HepG2 (cell line): ENCODE results near the gene TANGO2. TPM values are rescaled to one million over a fixed set of nuclear protein-coding genes. Genes with fewer than 3 reads are reported as not detected.

Experiments used
- microRNA counts: library from miRNA; unstranded; fragments of <30 nt; microRNA quantifications from one replicate; lab custom pipeline; 2015
- microRNA-seq: library from miRNA; unstranded; fragments of <30 nt; microRNA quantifications from one replicate; pipeline ENCODE4, GENCODE V29; 2020
- polyA plus RNA-seq, 8 experiments: library from polyadenylated mRNA; depleted of rRNA in 3 of 8; stranded (reverse) in 7 of 8; unstranded in 1 of 8; fragments of >200 nt; fragmentation: Illumina TruSeq in 4 of 8; extraction: Trizol in 4 of 8; gene quantifications; 2 replicates each; pipeline versions ENCODE4 v1.2.1 to v1.2.3, GENCODE V29; 2011 to 2016; ENCODE audit warnings: low read depth in 4 of 8, missing spikeins in 1 of 8, mixed read lengths in 1 of 8; ENCODE audit not compliant: insufficient read depth in 1 of 8
- small RNA-seq, 3 experiments: library from RNA; depleted of rRNA; stranded (forward); fragments of <200 nt; gene quantifications; one replicate each; pipeline ENCODE3, GENCODE V24; 2012; ENCODE audit warnings: low read depth in 2 of 3, low replicate concordance in 1 of 3; ENCODE audit not compliant: insufficient read length in 3 of 3, insufficient read depth in 2 of 3
- total RNA-seq, 5 experiments: library from RNA; depleted of rRNA; stranded (reverse); fragments of >200 nt; fragmentation: Illumina TruSeq; extraction: Trizol; gene quantifications; 2 replicates each; pipeline ENCODE4 v1.2.3, GENCODE V29; 2016; ENCODE audit warnings: low read depth in 1 of 5

TANGO2 gene
- total and polyA plus RNA-seq, 2 of the 13 experiments (the other 11 are each of a cell fraction or from before 2014, with no cell fraction given) = 12.9 to 14.8 TPM

MicroRNAs within 50 kb of the gene (microRNA counts, 767-probe panel; counts per million panel counts)
- microRNA hsa-miR-1306-3p (lab: Ali Mortazavi, UCI) = not detected
- microRNA hsa-miR-185-5p (lab: Ali Mortazavi, UCI) = not detected

Small RNAs within 50 kb of the gene (microRNA-seq; reads per million reads assigned to microRNA genes)
- 135 reads per million, percentile 76 among the genes with 10 or more reads in this experiment for gene MIR185
- gene MIR6816 = 0.68 reads per million

Small RNAs within 50 kb of the gene (small RNA-seq; reads per million reads assigned to genes)
- gene MIR185 (0.81 to 107 (median 26.0) reads per million in 3 experiments), gene MIR6816 (0 to 1.9 (median 0) reads per million in 3 experiments), gene RF00017 (0 reads per million in 3 experiments)

Other genes with a start within 250 kb of the TANGO2 start
- 7.4 and 7.7 TPM in 2 replicates for gene GNB1L, start 166.2 kb upstream of the TANGO2 start, total RNA-seq (2016; rRNA removed; fragmentation: Illumina TruSeq; extraction: Trizol)
- 2.1 and 2.5 TPM in 2 replicates for gene GNB1L, start 166.2 kb upstream of the TANGO2 start, polyA plus RNA-seq (2011; rRNA removed)
- 14.1 and 17.6 TPM in 2 replicates for gene RTL10, start 166.2 kb upstream of the TANGO2 start, total RNA-seq (2016; rRNA removed; fragmentation: Illumina TruSeq; extraction: Trizol)
- 15.8 and 18.2 TPM in 2 replicates for gene RTL10, start 166.2 kb upstream of the TANGO2 start, polyA plus RNA-seq (2011; rRNA removed)
- 144 and 162 TPM in 2 replicates for gene COMT, start 79.3 kb upstream of the TANGO2 start, total RNA-seq (2016; rRNA removed; fragmentation: Illumina TruSeq; extraction: Trizol)
- 156 and 194 TPM in 2 replicates for gene COMT, start 79.3 kb upstream of the TANGO2 start, polyA plus RNA-seq (2011; rRNA removed)
- gene TXNRD2, start 79.3 kb upstream of the TANGO2 start, total RNA-seq (2016; rRNA removed; fragmentation: Illumina TruSeq; extraction: Trizol) = 16.4 and 18.6 TPM in 2 replicates
- 17.5 and 23.4 TPM in 2 replicates for gene TXNRD2, start 79.3 kb upstream of the TANGO2 start, polyA plus RNA-seq (2011; rRNA removed)
- 10.4 and 17.7 TPM in 2 replicates for gene ARVCF, start 4.3 kb upstream of the TANGO2 start, total RNA-seq (2016; rRNA removed; fragmentation: Illumina TruSeq; extraction: Trizol)
- 16.4 and 23.8 TPM in 2 replicates for gene ARVCF, start 4.3 kb upstream of the TANGO2 start, polyA plus RNA-seq (2011; rRNA removed)
- 14.8 and 23.2 TPM in 2 replicates for gene DGCR8, start 59.1 kb downstream of the TANGO2 start, total RNA-seq (2016; rRNA removed; fragmentation: Illumina TruSeq; extraction: Trizol)
- 10.2 and 14.6 TPM in 2 replicates for gene DGCR8, start 59.1 kb downstream of the TANGO2 start, polyA plus RNA-seq (2011; rRNA removed)
- gene RANBP1, start 95.0 kb downstream of the TANGO2 start, total RNA-seq (2016; rRNA removed; fragmentation: Illumina TruSeq; extraction: Trizol) = 492 and 544 TPM in 2 replicates
- 167 and 181 TPM in 2 replicates for gene RANBP1, start 95.0 kb downstream of the TANGO2 start, polyA plus RNA-seq (2011; rRNA removed)
- gene TRMT2A, start 96.1 kb downstream of the TANGO2 start, total RNA-seq (2016; rRNA removed; fragmentation: Illumina TruSeq; extraction: Trizol) = 18.4 and 30.3 TPM in 2 replicates
- 24.0 and 30.8 TPM in 2 replicates for gene TRMT2A, start 96.1 kb downstream of the TANGO2 start, polyA plus RNA-seq (2011; rRNA removed)
- 2.2 and 7.5 TPM in 2 replicates for gene ZDHHC8, start 110.7 kb downstream of the TANGO2 start, total RNA-seq (2016; rRNA removed; fragmentation: Illumina TruSeq; extraction: Trizol)
- gene ZDHHC8, start 110.7 kb downstream of the TANGO2 start, polyA plus RNA-seq (2011; rRNA removed) = 21.3 and 23.8 TPM in 2 replicates
- not detected in 2 replicates for gene CCDC188, start 129.9 kb downstream of the TANGO2 start, total RNA-seq (2016; rRNA removed; fragmentation: Illumina TruSeq; extraction: Trizol)
- not detected in 2 replicates for gene CCDC188, start 129.9 kb downstream of the TANGO2 start, polyA plus RNA-seq (2011; rRNA removed)
- gene RTN4R, start 247.2 kb downstream of the TANGO2 start, total RNA-seq (2016; rRNA removed; fragmentation: Illumina TruSeq; extraction: Trizol) = 0.11 and 0.22 TPM in 2 replicates
- 0.54 and 0.77 TPM in 2 replicates for gene RTN4R, start 247.2 kb downstream of the TANGO2 start, polyA plus RNA-seq (2011; rRNA removed)